ENCODE measurements around the gene ENPEP.

- peak; percentile 14 to 71 (median 59) for TF ChIP-seq CTCF (IDR thresholded peaks at IDR 0.05)
- no peak for TF ChIP-seq POLR2A (IDR thresholded peaks at IDR 0.05)
These were observed 39.0 kb downstream of the ENPEP start for GRCh38 chr4:110514889-110515479.
